GM23338 (cell line): Measurements from ENCODE around the gene UBL4A. TPM values are rescaled to one million over a fixed set of nuclear protein-coding genes. Genes with fewer than 3 reads are reported as not detected.

Experiments
- ATAC-seq: fragments of 200-7000 bp; cut with Tn5 transposase; 3 replicates; pipeline ENCODE4 v1.9.1; 2020
- DNase-seq: peaks from one replicate; pipeline ENCODE4 v3.0.0-alpha.2; 2015; ENCODE audit warnings: low spot score
- H2AFZ ChIP-seq: fragments of 200-600 bp; sonication (generic); 2 replicates; pipeline ENCODE4 v1.8.0; 2016; ENCODE audit warnings: antibody characterized with exemption, mild to moderate bottlenecking, moderate library complexity
- H3F3A ChIP-seq: fragments of 200-600 bp; sonication (generic); replicated peaks from 2 replicates; pipeline ENCODE4 v1.8.0; 2017; ENCODE audit warnings: antibody characterized with exemption, mixed run types, low read depth
- H3K27ac ChIP-seq: fragments of 200-600 bp; sonication (generic); 2 replicates; pipeline ENCODE4 v1.6.1; 2016; ENCODE audit warnings: low read depth
- H3K27me3 ChIP-seq: fragments of 200-600 bp; sonication (generic); 2 replicates; pipeline ENCODE4 v1.8.0; 2016; ENCODE audit warnings: mild to moderate bottlenecking, mixed run types, moderate library complexity; ENCODE audit not compliant: insufficient read depth
- H3K36me3 ChIP-seq: fragments of 200-600 bp; sonication (generic); 2 replicates; pipeline ENCODE4 v1.8.0; 2016; ENCODE audit warnings: mild to moderate bottlenecking; ENCODE audit not compliant: insufficient read depth
- H3K4me1 ChIP-seq: fragments of 200-600 bp; sonication (generic); 2 replicates; pipeline ENCODE4 v1.8.0; 2016; ENCODE audit warnings: mild to moderate bottlenecking, moderate library complexity; ENCODE audit not compliant: insufficient read depth
- H3K4me2 ChIP-seq: fragments of 200-600 bp; sonication (generic); 2 replicates; pipeline ENCODE4 v1.7.1; 2017; ENCODE audit warnings: mixed run types
- H3K4me3 ChIP-seq: fragments of 200-600 bp; sonication (generic); 2 replicates; pipeline ENCODE4 v1.6.1; 2016; ENCODE audit warnings: mixed run types
- H3K79me2 ChIP-seq: fragments of 200-600 bp; sonication (generic); replicated peaks from 2 replicates; pipeline ENCODE4 v1.8.0; 2017; ENCODE audit warnings: mild to moderate bottlenecking; ENCODE audit not compliant: insufficient read depth
- H3K9me2 ChIP-seq: fragments of 200-600 bp; sonication (generic); 2 replicates; pipeline ENCODE4 v1.8.0; 2017; ENCODE audit not compliant: insufficient read depth
- H4K20me1 ChIP-seq: fragments of 200-600 bp; sonication (generic); replicated peaks from 2 replicates; pipeline ENCODE4 v1.8.0; 2017; ENCODE audit warnings: mild to moderate bottlenecking; ENCODE audit not compliant: insufficient read depth
- H3K27ac Mint-ChIP-seq: 2 replicates; pipeline ENCODE4 v1.8.0; 2020; ENCODE audit warnings: inconsistent platforms, mild to moderate bottlenecking, moderate library complexity, mixed read lengths
- H3K27me3 Mint-ChIP-seq: 3 replicates; pipeline ENCODE4 v1.8.0; 2022; ENCODE audit warnings: low read depth, mild to moderate bottlenecking, moderate library complexity, mixed read lengths, inconsistent platforms; ENCODE audit not compliant: insufficient read depth, poor library complexity
- H3K36me3 Mint-ChIP-seq: 3 replicates; pipeline ENCODE4 v1.8.0; 2021; ENCODE audit warnings: low read depth, mild to moderate bottlenecking, inconsistent platforms, moderate library complexity, mixed read lengths
- H3K4me1 Mint-ChIP-seq: 3 replicates; pipeline ENCODE4 v1.8.0; 2020; ENCODE audit warnings: mild to moderate bottlenecking, inconsistent platforms, mixed read lengths
- H3K4me3 Mint-ChIP-seq: 3 replicates; pipeline ENCODE4 v1.8.0; 2021; ENCODE audit warnings: moderate library complexity, mild to moderate bottlenecking, inconsistent platforms, mixed read lengths
- H3K9me3 Mint-ChIP-seq: 3 replicates; pipeline ENCODE4 v1.8.0; 2020; ENCODE audit warnings: moderate library complexity, mild to moderate bottlenecking, inconsistent platforms, mixed read lengths
- CREB1 ChIP-seq: fragments of 250-450 bp; sonication (Bioruptor Pico); IDR thresholded peaks from 2 replicates; pipeline ENCODE4 v1.5.0; 2020; ENCODE audit warnings: low read depth, mild to moderate bottlenecking, moderate library complexity
- CTCF ChIP-seq, 2 experiments: fragments of 200-600 bp in 1 of 2; sonication (generic) in 1 of 2; conservative IDR thresholded peaks; 2 replicates each; pipeline versions ENCODE4 v1.5.1 to v1.6.1; 2016 to 2017; ENCODE audit warnings: antibody characterized with exemption in 2 of 2, low read depth in 2 of 2, mild to moderate bottlenecking in 2 of 2, moderate library complexity in 1 of 2
- EZH2 ChIP-seq: fragments of 200-600 bp; sonication (generic); IDR thresholded peaks from one replicate; pipeline ENCODE4 v1.8.0; 2017; ENCODE audit warnings: antibody characterized with exemption, mild to moderate bottlenecking, low read depth; ENCODE audit not compliant: unreplicated experiment
- EZH2phosphoT487 ChIP-seq: fragments of 200-600 bp; sonication (generic); IDR thresholded peaks from one replicate; pipeline ENCODE4 v1.8.1; 2018; ENCODE audit warnings: antibody characterized with exemption; ENCODE audit not compliant: unreplicated experiment
- JUNB ChIP-seq: IDR thresholded peaks from one replicate; pipeline ENCODE4 v1.6.1; 2016; ENCODE audit warnings: antibody characterized with exemption; ENCODE audit not compliant: unreplicated experiment
- NANOG ChIP-seq: IDR thresholded peaks from 2 replicates; pipeline ENCODE4 v1.6.1; 2016; ENCODE audit warnings: antibody characterized with exemption, borderline replicate concordance
- POLR2AphosphoS5 ChIP-seq: IDR thresholded peaks from 2 replicates; pipeline ENCODE4 v1.6.1; 2016; ENCODE audit warnings: antibody characterized with exemption, low read depth
- REST ChIP-seq: IDR thresholded peaks from one replicate; pipeline ENCODE4 v1.6.1; 2018; ENCODE audit warnings: antibody characterized with exemption; ENCODE audit not compliant: unreplicated experiment
- STAT1 ChIP-seq: IDR thresholded peaks from one replicate; pipeline ENCODE4 v1.6.1; 2016; ENCODE audit warnings: antibody characterized with exemption; ENCODE audit not compliant: unreplicated experiment
- ZNF331 ChIP-seq: fragments of 250-450 bp; sonication (Bioruptor Pico); IDR thresholded peaks from 2 replicates; pipeline ENCODE4 v1.5.0; 2020; ENCODE audit warnings: low read depth, mild to moderate bottlenecking, moderate library complexity
- polyA plus RNA-seq: library from polyadenylated mRNA; unstranded; fragments of >200 nt; fragmentation: Nextera tagmentation; extraction: Ambion mirVana; gene quantifications from 2 replicates; pipeline ENCODE4 v1.2.1, GENCODE V29; 2016
- total RNA-seq: library from RNA; depleted of rRNA; stranded (reverse); fragments of >200 nt; shearing (Covaris generic); gene quantifications from 2 replicates; pipeline ENCODE4 v1.2.3, GENCODE V29; 2014
- TF ChIP-seq, protein P1 (sequence below): IDR thresholded peaks from 2 replicates; pipeline ENCODE4 v1.6.1; 2016; ENCODE audit warnings: antibody characterized with exemption

The UBL4A gene
- total and polyA plus RNA-seq, 2 experiments from 2014 or later = 15.6 to 43.7 TPM

- no peaks in the 10 kb centered on the region for H4K20me1 ChIP-seq
- no peaks in the 10 kb centered on the region for H3K79me2 ChIP-seq
- no peak overlapping the region for H3K4me2 ChIP-seq
- no peak for TF ChIP-seq CTCF (conservative IDR thresholded peaks at IDR 0.05; ENCODE audit: low read depth in 2 of 2)
- no peak for TF ChIP-seq EZH2
- no peak for TF ChIP-seq CREB1 (CRISPR knock-in tag)
- no peak for TF ChIP-seq NANOG
- TF ChIP-seq, protein P1, sequence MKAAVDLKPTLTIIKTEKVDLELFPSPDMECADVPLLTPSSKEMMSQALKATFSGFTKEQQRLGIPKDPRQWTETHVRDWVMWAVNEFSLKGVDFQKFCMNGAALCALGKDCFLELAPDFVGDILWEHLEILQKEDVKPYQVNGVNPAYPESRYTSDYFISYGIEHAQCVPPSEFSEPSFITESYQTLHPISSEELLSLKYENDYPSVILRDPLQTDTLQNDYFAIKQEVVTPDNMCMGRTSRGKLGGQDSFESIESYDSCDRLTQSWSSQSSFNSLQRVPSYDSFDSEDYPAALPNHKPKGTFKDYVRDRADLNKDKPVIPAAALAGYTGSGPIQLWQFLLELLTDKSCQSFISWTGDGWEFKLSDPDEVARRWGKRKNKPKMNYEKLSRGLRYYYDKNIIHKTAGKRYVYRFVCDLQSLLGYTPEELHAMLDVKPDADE = no peak
- no peak for TF ChIP-seq ZNF331 (CRISPR knock-in tag)
- no peak for TF ChIP-seq REST
- TF ChIP-seq JUNB = no peak
- Mint-ChIP-seq H3K4me3 (no peak overlapping the region), H3K27me3 (peaks cover 27% of the 10 kb centered on the region), H3K27ac (no peak overlapping the region), H3K9me3 (0 out of 3 replicates have a peak, but pooled peaks cover 3% of the 10 kb centered on the region), H3K4me1 (peaks cover 3% of the 10 kb centered on the region), H3K36me3 (peaks cover 20% of the 10 kb centered on the region; the same call in 2 of the 3 replicates)
- H3K9me2 ChIP-seq = no peaks in the 10 kb centered on the region
- no peaks in the 10 kb centered on the region for H3F3A ChIP-seq
- H2AFZ ChIP-seq = no peak overlapping the region
- H3K36me3 ChIP-seq = no peaks in the 10 kb centered on the region; the same call in 1 of the 2 replicates
- DNase-seq = peak; percentile 11
- no peak overlapping the region for H3K27ac ChIP-seq
- H3K4me3 ChIP-seq = no peak overlapping the region
- peaks cover 9% of the 10 kb centered on the region for H3K27me3 ChIP-seq
- no peaks in the 10 kb centered on the region for H3K4me1 ChIP-seq
- no peak for ATAC-seq
Measured at GRCh38 chrX:154530286-154530685, 43.9 kb upstream of the UBL4A start.

- no peaks in the 10 kb centered on the region for H3K9me2 ChIP-seq
- H3K36me3 Mint-ChIP-seq = peaks cover 15% of the 10 kb centered on the region; the same call in 2 of the 3 replicates
- H3K4me1 ChIP-seq = no peaks in the 10 kb centered on the region
- H3K4me3 ChIP-seq = no peak overlapping the region
- ATAC-seq (no peak), DNase-seq (no peak)
- peaks cover 3% of the 10 kb centered on the region for H3K4me1 Mint-ChIP-seq
- H3K27me3 Mint-ChIP-seq = peaks cover 29% of the 10 kb centered on the region
- H3K27ac Mint-ChIP-seq = no peak overlapping the region
- peaks cover 20% of the 10 kb centered on the region for H3K27me3 ChIP-seq
- H2AFZ ChIP-seq = no peak overlapping the region
- TF ChIP-seq JUNB = no peak
- no peak for TF ChIP-seq NANOG
- no peak for TF ChIP-seq ZNF331 (CRISPR knock-in tag)
- TF ChIP-seq CTCF (conservative IDR thresholded peaks at IDR 0.05; ENCODE audit: low read depth in 2 of 2) = no peak
- no peak for TF ChIP-seq POLR2AphosphoS5
- no peak for TF ChIP-seq STAT1
- no peak for TF ChIP-seq EZH2
- TF ChIP-seq EZH2phosphoT487 = no peak
- no peak for TF ChIP-seq REST
- no peaks in the 10 kb centered on the region for H3F3A ChIP-seq
- H3K4me2 ChIP-seq = no peak overlapping the region
- 0 out of 3 replicates have a peak, but pooled peaks cover 3% of the 10 kb centered on the region for H3K9me3 Mint-ChIP-seq
- no peaks in the 10 kb centered on the region for H3K79me2 ChIP-seq
- no peak overlapping the region for H3K27ac ChIP-seq
- H3K36me3 ChIP-seq = no peaks in the 10 kb centered on the region; the same call in 1 of the 2 replicates
- H4K20me1 ChIP-seq = no peaks in the 10 kb centered on the region
- no peak overlapping the region for H3K4me3 Mint-ChIP-seq
Measured at GRCh38 chrX:154529206-154529612, 42.8 kb upstream of the UBL4A start.
